Activated T-cell treated with anti-CD3 and anti-CD28 coated beads for 4 hours (primary cell): ENCODE data around the gene NTM.

Experiments used
- DNase-seq: peaks from one replicate; pipeline ENCODE4 v3.0.0-alpha.2; 2020

NTM gene

GRCh38 chr11:132035228-132035627, 664.8 kb downstream of the NTM start:
- no peak for DNase-seq

DNA sequence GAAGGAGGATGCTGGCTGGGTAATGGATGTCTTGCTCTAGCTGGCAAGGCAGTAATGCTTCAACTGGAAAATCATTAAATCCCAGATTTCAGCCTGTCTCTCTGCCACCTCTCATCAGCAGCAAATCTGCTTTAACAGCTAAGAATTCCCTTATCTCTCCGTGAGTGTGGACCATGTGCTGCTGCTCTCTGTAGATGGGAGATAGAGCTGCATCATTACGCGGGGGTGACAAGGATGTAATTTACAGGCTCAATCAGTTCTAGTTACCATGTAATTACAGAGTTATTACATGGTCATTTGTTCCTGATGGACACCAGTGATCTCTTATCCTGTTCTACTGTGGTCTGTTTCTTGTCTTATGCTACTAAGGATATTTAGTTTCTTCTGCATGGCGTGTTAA, 665.4 kb downstream of the NTM start:
- no peak for DNase-seq

DNA sequence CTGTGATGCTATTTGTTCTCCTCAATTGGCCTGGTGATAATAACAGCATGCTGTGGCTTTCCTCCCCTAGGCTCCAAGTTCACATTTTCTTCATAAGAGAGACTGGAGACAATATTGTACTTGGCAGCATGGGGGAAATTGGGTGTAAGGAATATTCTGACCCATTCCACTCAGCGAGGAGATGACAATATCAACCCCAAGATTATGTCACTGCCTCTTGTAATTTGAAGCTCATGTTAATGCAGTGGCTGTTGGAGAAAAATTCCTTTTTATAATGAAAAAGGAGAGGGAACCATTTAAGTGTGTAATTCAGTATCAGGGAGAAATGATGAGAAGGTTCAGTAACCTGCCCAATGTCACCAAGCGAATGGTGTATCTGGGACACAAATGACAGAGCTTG, 665.8 kb downstream of the NTM start:
- no peak for DNase-seq

DNA sequence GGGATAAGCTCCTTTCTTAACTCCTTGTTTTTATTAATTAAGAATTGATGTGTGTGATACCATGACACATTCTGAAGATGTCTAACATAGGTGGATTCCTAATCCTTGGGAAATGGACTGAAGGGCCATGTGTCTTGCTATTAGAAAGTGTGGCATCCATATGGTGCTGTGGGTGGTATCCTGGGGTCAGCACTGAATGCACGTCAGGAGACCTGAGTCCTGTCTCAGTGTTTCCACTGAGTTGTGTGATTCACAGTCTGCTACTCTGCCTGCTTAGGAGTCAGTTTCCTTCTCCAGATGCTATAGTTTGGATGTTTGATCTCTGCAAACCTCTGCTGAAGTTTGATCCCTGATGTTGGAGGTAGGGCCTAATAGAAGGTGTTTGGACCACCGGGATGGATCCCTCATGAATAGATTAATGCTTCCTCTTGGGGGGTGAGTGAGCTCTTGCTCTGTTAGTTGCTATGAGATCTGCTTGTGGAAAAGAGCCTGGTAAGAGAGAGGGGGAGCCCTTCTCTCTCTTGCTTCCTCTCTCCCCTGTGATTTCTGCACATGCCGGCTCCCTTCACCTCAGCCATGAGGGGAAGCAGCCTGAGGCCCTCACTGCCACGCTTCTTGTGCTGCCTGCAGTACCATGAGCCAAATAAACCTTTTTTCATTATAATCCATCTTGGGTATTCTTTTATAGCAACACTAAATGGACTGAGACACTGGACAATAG, 666.5 kb downstream of the NTM start:
- DNase-seq, result no peak

- DNase-seq, result no peak
Measured at GRCh38 chr11:132037467-132037862, 667.0 kb downstream of the NTM start.

GRCh38 chr11:132037956-132038355, 667.5 kb downstream of the NTM start:
- DNase-seq, result no peak

DNA sequence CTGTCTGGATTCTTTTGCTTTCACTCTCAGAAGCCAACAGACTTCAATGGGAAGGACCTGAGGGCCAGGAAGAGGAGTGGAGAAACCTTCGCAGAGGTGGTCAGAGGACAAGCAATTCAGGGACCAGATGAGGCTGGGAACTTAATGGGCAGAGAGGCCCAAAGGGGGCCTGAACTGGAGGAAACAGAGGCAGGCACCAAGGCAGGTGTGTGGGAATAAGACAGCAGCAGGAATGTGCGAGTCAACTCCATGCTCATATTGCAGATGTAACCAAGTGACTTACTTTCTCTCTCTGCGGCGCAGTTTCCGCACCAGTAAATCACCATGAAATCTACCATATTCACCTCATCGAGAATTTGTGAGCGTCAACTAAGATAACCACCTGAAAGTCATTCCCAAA, 669.1 kb downstream of the NTM start:
- DNase-seq, result no peak

DNA sequence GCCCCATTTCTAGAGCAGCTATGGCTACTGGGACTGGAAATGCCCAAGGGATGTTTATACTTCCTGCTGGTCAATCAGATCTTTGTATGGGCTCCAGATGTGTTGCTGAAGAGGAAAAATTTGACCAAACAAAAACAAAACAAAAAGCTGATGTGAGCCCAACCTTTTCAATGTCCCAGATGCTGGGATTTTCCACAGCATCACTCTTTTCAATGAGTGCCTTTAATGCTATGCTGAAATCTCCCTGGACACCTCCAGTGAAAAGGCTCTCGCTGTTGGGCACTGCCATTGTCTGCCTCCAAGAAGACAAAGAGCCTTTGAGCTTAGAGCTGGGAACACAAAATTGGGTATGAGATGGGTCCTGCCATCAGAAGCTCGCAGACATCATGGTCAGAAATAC, 671.9 kb downstream of the NTM start:
- DNase-seq, result no peak

- DNase-seq, result no peak
Measured at GRCh38 chr11:132043714-132044113, 673.3 kb downstream of the NTM start.

- DNase-seq, result no peak
Measured at GRCh38 chr11:132045107-132045506, 674.7 kb downstream of the NTM start.

GRCh38 chr11:132046288-132046865, 676.0 kb downstream of the NTM start:
- DNase-seq, result no peak

GRCh38 chr11:132047167-132047566, 676.8 kb downstream of the NTM start:
- no peak for DNase-seq

- no peak for DNase-seq
Measured at GRCh38 chr11:132048040-132048439, 677.6 kb downstream of the NTM start.

DNA sequence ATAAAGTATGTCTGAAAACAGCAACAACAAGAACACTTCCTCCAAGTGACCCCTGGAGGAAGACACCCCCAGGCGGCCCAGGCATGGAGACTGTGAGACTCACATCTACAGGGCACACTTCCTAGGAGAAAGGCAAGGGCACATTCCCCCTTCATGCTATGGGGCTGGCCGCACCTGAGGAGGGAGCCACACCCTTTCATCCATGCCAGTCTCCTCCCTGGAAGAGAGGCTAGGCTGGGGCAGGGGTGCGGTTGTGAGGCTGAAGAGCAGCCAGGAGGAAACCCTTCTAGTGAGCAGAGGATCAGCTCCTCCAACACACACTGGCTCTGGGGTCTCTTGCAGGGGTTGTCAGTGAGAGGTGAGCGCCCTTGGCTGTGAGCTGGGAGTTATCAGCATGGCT, 678.8 kb downstream of the NTM start:
- DNase-seq, result no peak

DNA sequence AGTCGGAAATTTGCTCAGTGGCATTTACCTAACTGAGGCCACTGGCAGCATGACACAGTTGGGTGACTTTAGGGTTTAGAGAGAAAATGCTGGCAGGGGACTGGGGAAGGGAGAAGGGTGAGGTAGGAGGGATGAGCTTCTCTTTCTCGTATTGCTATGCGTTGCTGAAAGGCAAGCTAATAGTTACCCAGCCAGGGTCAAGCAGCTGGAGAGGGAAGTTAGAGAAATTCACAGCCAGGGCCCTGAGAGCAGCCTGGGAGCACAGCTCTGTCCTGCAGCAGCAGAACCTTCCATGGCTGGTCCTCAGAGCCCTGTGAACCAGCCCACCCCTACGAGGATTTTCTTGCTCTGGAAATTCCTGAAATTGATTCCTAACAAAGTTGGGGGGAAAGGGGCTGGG, 679.6 kb downstream of the NTM start:
- no peak for DNase-seq

- DNase-seq, result no peak
Measured at GRCh38 chr11:132050577-132051165, 680.3 kb downstream of the NTM start.

- no peak for DNase-seq
Measured at GRCh38 chr11:132051704-132052103, 681.3 kb downstream of the NTM start.

GRCh38 chr11:132052342-132052741, 681.9 kb downstream of the NTM start:
- no peak for DNase-seq

- no peak for DNase-seq
Measured at GRCh38 chr11:132052904-132053303, 682.5 kb downstream of the NTM start.

- DNase-seq, result no peak
Measured at GRCh38 chr11:132054822-132055221, 684.4 kb downstream of the NTM start.

DNA sequence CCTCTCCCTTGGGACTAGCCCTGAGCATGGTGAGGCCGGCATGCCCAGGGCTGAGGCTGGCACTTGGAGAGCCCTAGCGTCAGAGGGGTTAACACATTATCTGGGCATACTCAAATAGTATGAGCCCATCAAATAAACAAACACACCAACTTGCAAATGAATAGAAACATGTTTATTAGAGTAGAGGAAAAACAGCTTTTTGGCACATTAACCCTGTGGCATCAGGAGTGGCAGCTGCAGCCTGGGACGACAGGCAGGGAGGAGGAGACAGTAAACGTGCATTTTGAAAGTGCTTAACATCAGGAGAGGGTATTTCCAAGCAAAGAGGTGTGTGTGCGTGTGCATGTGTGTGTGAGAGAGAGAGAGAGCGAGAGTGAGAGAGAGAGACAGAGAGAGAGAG, 684.9 kb downstream of the NTM start:
- no peak for DNase-seq

GRCh38 chr11:132056689-132057088, 686.3 kb downstream of the NTM start:
- DNase-seq, result no peak

- DNase-seq, result no peak
Measured at GRCh38 chr11:132057266-132057665, 686.9 kb downstream of the NTM start.

GRCh38 chr11:132058211-132058772, 687.9 kb downstream of the NTM start:
- DNase-seq, result no peak
